AG04449 (cell line): ENCODE measurements around the gene IP6K3.

ENCODE experiments used
- CTCF ChIA-PET: fragments of 350-600 bp; formaldehyde crosslinking; extraction: SDS; loops from one replicate; lab custom pipeline; 2021; ENCODE audit warnings: antibody characterized with exemption; lab: Yijun Ruan, JAX
- POLR2A ChIA-PET: fragments of 400-600, 350-600 bp; formaldehyde crosslinking; extraction: SDS; loops from one replicate; lab custom pipeline; 2020; ENCODE audit warnings: antibody characterized with exemption, inconsistent platforms; lab: Yijun Ruan, JAX
- DNase-seq: peaks from one replicate; pipeline ENCODE4 v3.0.0-alpha.2; 2010; ENCODE audit warnings: low read depth, low spot score
- H3K4me3 ChIP-seq: 2 replicates; pipeline ENCODE4 v1.5.1; 2011; ENCODE audit warnings: low read depth, mild to moderate bottlenecking, control low read depth, low read length
- TF ChIP-seq, protein P1 (sequence below): IDR thresholded peaks from one replicate; pipeline ENCODE4 v1.5.1; 2011; ENCODE audit warnings: mild to moderate bottlenecking, moderate library complexity, low read length, control low read depth, inconsistent platforms; ENCODE audit not compliant: insufficient read depth; ENCODE audit errors: missing control alignments

The IP6K3 gene

DNA sequence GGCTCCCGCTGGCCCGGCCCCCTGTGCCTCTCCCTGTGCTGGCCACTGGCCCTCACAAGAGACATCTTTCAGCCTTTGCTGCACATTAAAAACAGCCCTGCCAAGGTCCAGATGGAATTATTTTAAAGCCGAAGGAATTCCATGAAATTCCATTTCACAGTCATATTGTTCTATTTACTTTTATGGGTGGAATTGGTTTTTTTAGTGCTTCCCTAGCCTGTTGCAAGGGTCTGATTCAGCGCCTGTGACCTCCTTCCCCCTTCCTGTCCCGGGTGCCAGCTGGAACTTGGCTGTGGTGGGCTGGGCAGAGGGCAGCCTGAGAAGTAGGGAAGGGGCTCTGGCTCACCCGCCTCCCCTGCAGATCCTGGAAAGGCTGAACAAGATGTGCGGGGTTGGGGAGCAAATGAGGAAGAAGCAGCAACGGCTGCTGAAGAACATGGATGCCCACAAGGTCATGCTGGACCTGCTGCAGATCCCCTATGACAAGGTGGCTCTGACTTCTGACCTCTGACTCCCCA, 69.5 kb downstream of the IP6K3 start:
- CTCF ChIA-PET = interaction anchor here (1.0 to 8.0 kb wide), 4 partner anchors 13 to 92 kb away, joined by 4 to 75 read pairs (median 7); no protein-coding TSS in a partner anchor
- POLR2A ChIA-PET = no interaction called here
- no peak overlapping the region for H3K4me3 ChIP-seq
- TF ChIP-seq, protein P1, sequence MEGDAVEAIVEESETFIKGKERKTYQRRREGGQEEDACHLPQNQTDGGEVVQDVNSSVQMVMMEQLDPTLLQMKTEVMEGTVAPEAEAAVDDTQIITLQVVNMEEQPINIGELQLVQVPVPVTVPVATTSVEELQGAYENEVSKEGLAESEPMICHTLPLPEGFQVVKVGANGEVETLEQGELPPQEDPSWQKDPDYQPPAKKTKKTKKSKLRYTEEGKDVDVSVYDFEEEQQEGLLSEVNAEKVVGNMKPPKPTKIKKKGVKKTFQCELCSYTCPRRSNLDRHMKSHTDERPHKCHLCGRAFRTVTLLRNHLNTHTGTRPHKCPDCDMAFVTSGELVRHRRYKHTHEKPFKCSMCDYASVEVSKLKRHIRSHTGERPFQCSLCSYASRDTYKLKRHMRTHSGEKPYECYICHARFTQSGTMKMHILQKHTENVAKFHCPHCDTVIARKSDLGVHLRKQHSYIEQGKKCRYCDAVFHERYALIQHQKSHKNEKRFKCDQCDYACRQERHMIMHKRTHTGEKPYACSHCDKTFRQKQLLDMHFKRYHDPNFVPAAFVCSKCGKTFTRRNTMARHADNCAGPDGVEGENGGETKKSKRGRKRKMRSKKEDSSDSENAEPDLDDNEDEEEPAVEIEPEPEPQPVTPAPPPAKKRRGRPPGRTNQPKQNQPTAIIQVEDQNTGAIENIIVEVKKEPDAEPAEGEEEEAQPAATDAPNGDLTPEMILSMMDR = no peak
- no peak for DNase-seq

DNA sequence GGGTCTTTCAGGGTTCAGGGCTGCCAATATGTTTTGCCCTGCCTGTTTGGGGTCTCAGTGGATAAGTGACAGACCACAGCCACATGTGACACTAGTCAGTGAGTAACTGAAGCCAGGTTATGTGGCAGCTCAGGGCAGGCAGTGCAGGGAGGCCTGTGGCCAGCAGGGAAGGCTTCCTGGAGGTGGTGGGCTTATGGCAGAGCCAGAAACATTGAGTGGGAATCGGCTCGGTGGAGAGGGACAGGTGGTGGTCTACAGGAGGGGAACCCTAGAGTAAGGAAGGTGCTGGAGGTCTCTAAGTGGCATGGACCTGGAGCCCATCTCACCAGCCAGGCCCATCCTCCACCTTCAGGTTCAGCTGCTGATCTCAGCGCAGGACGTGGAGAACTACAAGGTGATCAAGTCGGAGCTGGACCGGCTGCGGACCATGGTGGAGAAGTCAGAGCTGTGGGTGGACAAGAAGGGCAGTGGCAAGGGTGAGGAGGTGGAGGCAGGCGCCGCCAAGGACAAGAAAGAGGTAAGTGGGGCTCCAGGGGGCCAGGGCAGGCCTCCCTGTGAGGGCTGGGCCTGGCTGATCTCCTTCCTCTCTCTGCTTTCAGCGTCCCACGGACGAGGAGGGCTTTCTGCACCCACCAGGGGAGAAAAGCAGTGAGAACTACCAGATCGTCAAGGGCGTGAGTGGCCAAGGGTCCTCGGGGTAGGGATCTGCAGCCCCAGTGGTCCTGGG, 70.1 kb downstream of the IP6K3 start:
- TF ChIP-seq, protein P1 = no peak
- POLR2A ChIA-PET = no interaction called here
- no peak overlapping the region for H3K4me3 ChIP-seq
- DNase-seq = no peak
- CTCF ChIA-PET = interaction anchor here (1.0 to 8.0 kb wide), 5 partner anchors 24 to 460 kb away, joined by 3 to 75 read pairs (median 7); no protein-coding TSS in a partner anchor

DNA sequence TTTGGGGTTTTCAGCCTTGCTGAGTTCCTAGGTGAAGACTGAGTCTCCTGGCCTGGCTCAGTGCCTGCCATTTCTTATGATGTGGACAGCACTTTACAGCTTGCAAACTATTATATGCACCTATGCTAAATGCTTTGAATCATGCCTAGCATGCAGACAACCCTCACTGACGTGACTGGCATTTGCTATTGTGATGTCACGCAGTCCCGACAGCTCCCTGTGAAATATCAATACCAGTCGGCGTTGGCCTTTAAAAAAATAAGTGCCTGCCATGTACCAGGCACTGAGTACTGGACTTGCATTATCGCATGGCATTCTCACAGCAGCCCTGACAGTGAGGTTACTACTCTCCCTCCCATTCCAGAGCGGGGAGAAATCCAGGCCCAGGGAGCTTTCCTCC, 70.7 kb downstream of the IP6K3 start:
- TF ChIP-seq, protein P1 = no peak
- POLR2A ChIA-PET = no interaction called here
- no peak overlapping the region for H3K4me3 ChIP-seq
- no peak for DNase-seq
- CTCF ChIA-PET = interaction anchor here (1.0 to 8.0 kb wide), 5 partner anchors 25 to 461 kb away, joined by 3 to 75 read pairs (median 7); no protein-coding TSS in a partner anchor

GRCh38 chr6:33673851-33674250, 72.9 kb downstream of the IP6K3 start:
- ChIA-PET POLR2A (no interaction called here), CTCF (interaction anchor here (1.9 to 8.0 kb wide), 3 partner anchors 20 to 85 kb away, joined by 7 to 75 read pairs (median 22); no protein-coding TSS in a partner anchor)
- TF ChIP-seq, protein P1 = no peak
- DNase-seq = no peak
- H3K4me3 ChIP-seq = no peak overlapping the region

DNA sequence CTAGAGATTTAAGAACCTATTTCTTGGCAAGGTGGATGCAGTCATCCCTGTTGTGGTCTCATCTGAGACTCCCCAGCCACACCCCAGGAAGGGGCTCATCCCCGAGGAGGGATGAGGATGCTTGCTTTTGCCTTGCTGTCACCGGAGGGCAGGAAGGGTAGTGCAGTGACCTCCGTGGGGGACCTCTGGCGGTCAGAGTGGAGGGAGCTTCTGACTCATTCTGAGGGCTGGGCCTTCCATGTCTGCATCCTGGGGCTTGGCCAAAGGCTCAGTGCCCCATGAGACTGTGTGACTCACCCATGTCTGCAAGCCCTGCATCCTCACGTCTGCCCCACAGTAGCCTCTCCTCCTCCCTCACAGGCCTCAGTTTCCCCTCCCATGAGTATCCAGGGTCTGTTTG, 73.9 kb downstream of the IP6K3 start:
- H3K4me3 ChIP-seq = no peak overlapping the region
- CTCF ChIA-PET = interaction anchor here (0.9 to 8.0 kb wide), 16 partner anchors 10 to 483 kb away, joined by 3 to 75 read pairs (median 7); partner anchors contain the start of gene UQCC2
- POLR2A ChIA-PET = no interaction called here
- TF ChIP-seq, protein P1 = peak; percentile 71
- peak; percentile 78 for DNase-seq

- ChIA-PET CTCF (interaction anchor here (0.8 to 8.0 kb wide), 14 partner anchors 9 to 484 kb away, joined by 3 to 75 read pairs (median 7); partner anchors contain the start of gene BAK1), POLR2A (interaction anchor here (0.7 kb wide), 1 partner anchor 39 kb away, joined by 3 read pairs; no protein-coding TSS in a partner anchor)
- TF ChIP-seq, protein P1 = no peak
Observed at GRCh38 chr6:33671744-33672072, 75.0 kb downstream of the IP6K3 start.

More at GRCh38 chr6:33671744-33672072, 75.0 kb downstream of the IP6K3 start:
- no peak overlapping the region for H3K4me3 ChIP-seq
- no peak for DNase-seq
